Mesenchymal stem cell (in vitro differentiated cells and primary cell): ENCODE results near the gene TAF1C.

ENCODE experiments used
- DNase-seq: peaks from one replicate; pipeline ENCODE4 v3.0.0-alpha.2; 2013
- H2AFZ ChIP-seq: one replicate; pipeline ENCODE4 v1.6.1; 2013; ENCODE audit warnings: low read depth, mild to moderate bottlenecking, control low read depth, inconsistent platforms, low read length, moderate library complexity
- H2AK5ac ChIP-seq: 2 replicates; pipeline ENCODE4 v1.6.1; 2013; ENCODE audit warnings: low read length, moderate library complexity, mild to moderate bottlenecking, inconsistent platforms; ENCODE audit not compliant: severe bottlenecking
- H2BK120ac ChIP-seq: one replicate; pipeline ENCODE4 v1.6.1; 2013; ENCODE audit warnings: low read depth, mild to moderate bottlenecking, inconsistent platforms, low read length, moderate library complexity
- H2BK12ac ChIP-seq, 2 experiments: one replicate each; pipeline ENCODE4 v1.6.1; 2013; ENCODE audit warnings: inconsistent platforms in 2 of 2, low read length in 2 of 2, mild to moderate bottlenecking in 2 of 2, moderate library complexity in 2 of 2, control low read depth in 1 of 2
- H2BK15ac ChIP-seq: one replicate; pipeline ENCODE4 v1.6.1; 2013; ENCODE audit warnings: mild to moderate bottlenecking, low read depth, inconsistent platforms; ENCODE audit not compliant: poor library complexity, severe bottlenecking
- H2BK5ac ChIP-seq: 2 replicates; pipeline ENCODE4 v1.6.1; 2013; ENCODE audit warnings: low read depth, mild to moderate bottlenecking, low read length, control low read depth, inconsistent platforms; ENCODE audit not compliant: poor library complexity, severe bottlenecking
- H3K14ac ChIP-seq, 2 experiments: one replicate each; pipeline ENCODE4 v1.6.1; 2013; ENCODE audit warnings: inconsistent platforms in 2 of 2, low read length in 2 of 2, control low read depth in 1 of 2, mild to moderate bottlenecking in 1 of 2, moderate library complexity in 1 of 2
- H3K18ac ChIP-seq, 2 experiments: one replicate each; pipeline ENCODE4 v1.6.1; 2013; ENCODE audit warnings: inconsistent platforms in 2 of 2, low read length in 2 of 2, control low read depth in 1 of 2, low read depth in 1 of 2, mild to moderate bottlenecking in 1 of 2
- H3K23ac ChIP-seq, 2 experiments: one replicate each; pipeline ENCODE4 v1.6.1; 2013; ENCODE audit warnings: inconsistent platforms in 2 of 2, low read length in 2 of 2, mild to moderate bottlenecking in 2 of 2, moderate library complexity in 2 of 2, control low read depth in 1 of 2
- H3K27ac ChIP-seq: 2 replicates; pipeline ENCODE4 v1.5.1; 2013; ENCODE audit warnings: mild to moderate bottlenecking, moderate library complexity, low read length, control low read depth, inconsistent platforms; ENCODE audit not compliant: poor library complexity, severe bottlenecking
- H3K27me3 ChIP-seq, 2 experiments: 2 replicates each; pipeline versions ENCODE4 v1.6.1 to v1.7.0; 2013; ENCODE audit warnings: low read length in 2 of 2, mild to moderate bottlenecking in 2 of 2, moderate library complexity in 2 of 2, control low read depth in 1 of 2, inconsistent platforms in 1 of 2; ENCODE audit not compliant: control insufficient read depth in 1 of 2, insufficient read depth in 1 of 2
- H3K36me3 ChIP-seq, 2 experiments: 2 replicates each; pipeline versions ENCODE4 v1.6.1 to v1.7.0; 2013; ENCODE audit warnings: low read length in 2 of 2, control low read depth in 1 of 2, inconsistent platforms in 1 of 2, low read depth in 1 of 2, mild to moderate bottlenecking in 1 of 2; ENCODE audit not compliant: insufficient read depth in 2 of 2, control insufficient read depth in 1 of 2
- H3K4ac ChIP-seq, 2 experiments: one replicate each; pipeline ENCODE4 v1.6.1; 2013; ENCODE audit warnings: inconsistent platforms in 2 of 2, low read length in 2 of 2, mild to moderate bottlenecking in 2 of 2, moderate library complexity in 2 of 2, control low read depth in 1 of 2, low read depth in 1 of 2
- H3K4me1 ChIP-seq: 2 replicates; pipeline ENCODE4 v1.6.1; 2013; ENCODE audit warnings: low read depth, low read length, control low read depth; ENCODE audit not compliant: control insufficient read depth, insufficient read depth
- H3K4me2 ChIP-seq: 2 replicates; pipeline ENCODE4 v1.6.1; 2013; ENCODE audit warnings: low read length, mild to moderate bottlenecking, inconsistent platforms; ENCODE audit not compliant: poor library complexity, severe bottlenecking
- H3K4me3 ChIP-seq, 2 experiments: 2 replicates each; pipeline versions ENCODE4 v1.5.1 to v1.7.0; 2013; ENCODE audit warnings: low read length in 2 of 2, mild to moderate bottlenecking in 2 of 2, control low read depth in 1 of 2, low read depth in 1 of 2; ENCODE audit not compliant: insufficient read depth in 1 of 2
- H3K79me1 ChIP-seq: replicated peaks from 2 replicates; pipeline ENCODE4 v1.6.1; 2013; ENCODE audit warnings: mild to moderate bottlenecking, control low read depth, low read length, inconsistent platforms; ENCODE audit not compliant: poor library complexity, severe bottlenecking
- H3K9ac ChIP-seq: 2 replicates; pipeline ENCODE4 v1.7.0; 2013; ENCODE audit warnings: mild to moderate bottlenecking, low read length, moderate library complexity
- H3K9me3 ChIP-seq: 2 replicates; pipeline ENCODE4 v1.7.0; 2013; ENCODE audit warnings: mild to moderate bottlenecking, low read length; ENCODE audit not compliant: control insufficient read depth
- H4K8ac ChIP-seq: one replicate; pipeline ENCODE4 v1.6.1; 2013; ENCODE audit warnings: inconsistent platforms, mild to moderate bottlenecking, low read length, moderate library complexity
- H4K91ac ChIP-seq: one replicate; pipeline ENCODE4 v1.6.1; 2013; ENCODE audit warnings: mild to moderate bottlenecking, low read length, inconsistent platforms
- WGBS: methylation state at CpG from one replicate; pipeline ENCODE4 v1.1.7; 2013; ENCODE audit warnings: mixed read lengths; 5-methylcytosine and 5-hydroxymethylcytosine counted together

The TAF1C gene

GRCh38 chr16:84232969-84233368, 46.1 kb upstream of the TAF1C start:
- Histone ChIP-seq H3K36me3 (no peaks in the 10 kb centered on the region), H4K8ac (no peak overlapping the region), H3K4ac (no peak overlapping the region), H2BK5ac (no peak overlapping the region), H3K4me3 (no peak overlapping the region), H2AFZ (no peak overlapping the region), H2BK15ac (no peak overlapping the region), H3K18ac (no peak overlapping the region), H3K27ac (no peak overlapping the region), H2AK5ac (no peak overlapping the region), H2BK120ac (no peak overlapping the region), H3K4me2 (no peak overlapping the region), H4K91ac (no peak overlapping the region), H2BK12ac (peak overlapping the region in 1 of 2 experiments; percentile 72), H3K4me1 (peaks cover 11% of the 10 kb centered on the region), H3K14ac (no peak overlapping the region), H3K79me1 (no peaks in the 10 kb centered on the region), H3K9ac (no peak overlapping the region), H3K27me3 (peaks cover 38 to 70% of the 10 kb centered on the region in 2 experiments), H3K9me3 (no peaks in the 10 kb centered on the region), H3K23ac (no peak overlapping the region)
- WGBS: 86% methylated on average over 5 of the region's 5 CpGs
- no peak for DNase-seq

- no peak overlapping the region for H2BK12ac ChIP-seq
- no peaks in the 10 kb centered on the region for H3K9me3 ChIP-seq
- H4K91ac ChIP-seq: no peak overlapping the region
- no peak overlapping the region for H3K23ac ChIP-seq
- H2BK120ac ChIP-seq: no peak overlapping the region
- no peak for DNase-seq
- H4K8ac ChIP-seq: no peak overlapping the region
- no peak overlapping the region for H2BK5ac ChIP-seq
- H3K4me1 ChIP-seq: peaks cover 15% of the 10 kb centered on the region
- H3K27me3 ChIP-seq: peaks cover 29 to 61% of the 10 kb centered on the region in 2 experiments
- no peaks in the 10 kb centered on the region for H3K79me1 ChIP-seq
- WGBS: 96% methylated on average over 5 of the region's 5 CpGs
- no peak overlapping the region for H3K4me2 ChIP-seq
- no peak overlapping the region for H2AK5ac ChIP-seq
- no peak overlapping the region for H3K4me3 ChIP-seq
- H3K36me3 ChIP-seq: no peaks in the 10 kb centered on the region
- H3K9ac ChIP-seq: no peak overlapping the region
- H3K18ac ChIP-seq: no peak overlapping the region
- no peak overlapping the region for H3K4ac ChIP-seq
- no peak overlapping the region for H3K27ac ChIP-seq
- no peak overlapping the region for H3K14ac ChIP-seq
- H2BK15ac ChIP-seq: no peak overlapping the region
- H2AFZ ChIP-seq: no peak overlapping the region
Measured at GRCh38 chr16:84232060-84232459, 45.2 kb upstream of the TAF1C start.

GRCh38 chr16:84229471-84229870, 42.6 kb upstream of the TAF1C start:
- Histone ChIP-seq H3K27me3 (peaks cover 13 to 51% of the 10 kb centered on the region in 2 experiments), H3K14ac (no peak overlapping the region), H3K79me1 (no peaks in the 10 kb centered on the region), H3K36me3 (no peaks in the 10 kb centered on the region), H2BK15ac (no peak overlapping the region), H3K9ac (no peak overlapping the region), H3K9me3 (no peaks in the 10 kb centered on the region), H2AFZ (no peak overlapping the region), H4K91ac (no peak overlapping the region), H3K23ac (no peak overlapping the region), H2BK120ac (no peak overlapping the region), H2AK5ac (no peak overlapping the region), H3K4me3 (peak overlapping the region in 1 of 2 experiments; percentile 20), H4K8ac (no peak overlapping the region), H3K18ac (peak overlapping the region in 1 of 2 experiments; percentile 72), H3K27ac (no peak overlapping the region), H2BK5ac (no peak overlapping the region), H2BK12ac (peak overlapping the region in 1 of 2 experiments; percentile 43), H3K4me1 (peaks cover 17% of the 10 kb centered on the region), H3K4ac (no peak overlapping the region), H3K4me2 (no peak overlapping the region)
- WGBS: 88% methylated on average over 11 of the region's 11 CpGs
- DNase-seq: no peak

- 2% methylated on average over 18 of the region's 18 CpGs for WGBS
Measured at GRCh38 chr16:84228256-84228838, 41.5 kb upstream of the TAF1C start.

More at GRCh38 chr16:84228256-84228838, 41.5 kb upstream of the TAF1C start:
- peak overlapping the region; percentile 59 for H2BK120ac ChIP-seq
- H3K4me2 ChIP-seq: peak overlapping the region; percentile 36
- peak overlapping the region; percentile 79 to 91 for H2BK12ac ChIP-seq
- H3K4me3 ChIP-seq: peak overlapping the region in 1 of 2 experiments; percentile 29
- peak overlapping the region in 1 of 2 experiments; percentile 22 for H3K14ac ChIP-seq
- H3K4ac ChIP-seq: peak overlapping the region; percentile 61 to 76
- H3K23ac ChIP-seq: no peak overlapping the region
- no peaks in the 10 kb centered on the region for H3K9me3 ChIP-seq
- H4K91ac ChIP-seq: peak overlapping the region; percentile 54
- H2BK5ac ChIP-seq: no peak overlapping the region
- peak overlapping the region; percentile 21 for H2AFZ ChIP-seq
- no peak overlapping the region for H2AK5ac ChIP-seq
- H3K27me3 ChIP-seq: peaks cover 14 to 45% of the 10 kb centered on the region in 2 experiments
- peak overlapping the region; percentile 46 to 85 for H3K18ac ChIP-seq
- no peaks in the 10 kb centered on the region for H3K79me1 ChIP-seq
- DNase-seq: peak; percentile 88
- no peak overlapping the region for H3K9ac ChIP-seq
- H4K8ac ChIP-seq: peak overlapping the region; percentile 59
- H3K27ac ChIP-seq: peak overlapping the region; percentile 19
- no peaks in the 10 kb centered on the region for H3K36me3 ChIP-seq
- peak overlapping the region; percentile 82 for H2BK15ac ChIP-seq
- peaks cover 17% of the 10 kb centered on the region for H3K4me1 ChIP-seq
